Parathyroid adenoma (tissue), 2 donors: ENCODE measurements around the gene GNA12.
"Not testable (repeated sequence)": the region's sequence is repeated elsewhere in the genome, so short reads cannot be mapped to it uniquely, and the experiment has no call there.

Source experiments
- H2AFZ ChIP-seq: fragments of 300-600 bp; sonication (generic); one replicate; pipeline ENCODE4 v1.7.0; 2017; ENCODE audit warnings: antibody characterized with exemption, mild to moderate bottlenecking
- H3K27ac ChIP-seq: fragments of 300-600 bp; sonication (generic); one replicate; pipeline ENCODE4 v1.7.0; 2017
- H3K27me3 ChIP-seq: fragments of 300-600 bp; sonication (generic); one replicate; pipeline ENCODE4 v1.7.0; 2017; ENCODE audit warnings: low read length; ENCODE audit not compliant: control insufficient read depth, insufficient read depth
- H3K36me3 ChIP-seq: fragments of 300-600 bp; sonication (generic); one replicate; pipeline ENCODE4 v1.7.0; 2017; ENCODE audit warnings: low read length; ENCODE audit not compliant: control insufficient read depth, insufficient read depth
- H3K4me1 ChIP-seq: fragments of 300-600 bp; sonication (generic); one replicate; pipeline ENCODE4 v1.7.0; 2017; ENCODE audit warnings: control low read depth
- H3K4me2 ChIP-seq: fragments of 300-600 bp; sonication (generic); one replicate; pipeline ENCODE4 v1.7.0; 2017; ENCODE audit warnings: low read length
- H3K4me3 ChIP-seq: fragments of 300-600 bp; sonication (generic); one replicate; pipeline ENCODE4 v1.7.0; 2017; ENCODE audit warnings: low read depth, low read length
- H3K79me2 ChIP-seq: fragments of 300-600 bp; sonication (generic); one replicate; pipeline ENCODE4 v1.7.0; 2017; ENCODE audit warnings: control low read depth
- H3K9ac ChIP-seq: fragments of 300-600 bp; sonication (generic); one replicate; pipeline ENCODE4 v1.7.0; 2017; ENCODE audit warnings: mild to moderate bottlenecking
- H3K9me3 ChIP-seq: fragments of 300-600 bp; sonication (generic); one replicate; pipeline ENCODE4 v1.7.0; 2017; ENCODE audit warnings: low read length; ENCODE audit not compliant: control insufficient read depth
- CTCF ChIP-seq: fragments of 300-600 bp; sonication (generic); IDR thresholded peaks from one replicate; pipeline ENCODE4 v1.7.0; 2017; ENCODE audit warnings: antibody characterized with exemption, mild to moderate bottlenecking
- donor health status: primary hyperparathyroidism.

GNA12 gene

DNA sequence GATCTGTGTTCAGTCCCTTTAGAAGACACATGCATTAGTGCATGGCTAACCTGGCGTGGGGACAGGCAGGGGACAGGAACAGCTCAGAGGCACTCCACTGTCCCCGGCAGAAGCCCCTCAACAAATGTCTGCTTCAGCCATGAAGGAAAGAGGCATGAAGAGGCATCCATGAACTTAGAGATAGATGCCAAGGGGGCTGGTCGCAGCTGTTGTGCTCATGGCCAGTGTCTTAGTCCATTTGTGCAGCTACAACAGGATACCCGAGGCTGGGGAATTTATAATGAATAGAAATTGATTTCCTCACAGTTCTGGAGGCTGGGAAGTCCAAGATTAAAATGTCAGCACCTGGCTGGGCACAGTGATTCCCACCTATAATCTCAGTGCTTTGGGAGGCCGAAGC is 14.5 kb upstream of the GNA12 start:
- Histone ChIP-seq H3K36me3 (no peaks in the 10 kb centered on the region), H2AFZ (no peak overlapping the region), H3K9me3 (no peaks in the 10 kb centered on the region), H3K9ac (no peak overlapping the region), H3K27ac (no peak overlapping the region), H3K4me1 (no peaks in the 10 kb centered on the region), H3K27me3 (no peaks in the 10 kb centered on the region), H3K4me2 (no peak overlapping the region), H3K79me2 (no peaks in the 10 kb centered on the region), H3K4me3 (no peak overlapping the region)
- no peak for TF ChIP-seq CTCF

DNA sequence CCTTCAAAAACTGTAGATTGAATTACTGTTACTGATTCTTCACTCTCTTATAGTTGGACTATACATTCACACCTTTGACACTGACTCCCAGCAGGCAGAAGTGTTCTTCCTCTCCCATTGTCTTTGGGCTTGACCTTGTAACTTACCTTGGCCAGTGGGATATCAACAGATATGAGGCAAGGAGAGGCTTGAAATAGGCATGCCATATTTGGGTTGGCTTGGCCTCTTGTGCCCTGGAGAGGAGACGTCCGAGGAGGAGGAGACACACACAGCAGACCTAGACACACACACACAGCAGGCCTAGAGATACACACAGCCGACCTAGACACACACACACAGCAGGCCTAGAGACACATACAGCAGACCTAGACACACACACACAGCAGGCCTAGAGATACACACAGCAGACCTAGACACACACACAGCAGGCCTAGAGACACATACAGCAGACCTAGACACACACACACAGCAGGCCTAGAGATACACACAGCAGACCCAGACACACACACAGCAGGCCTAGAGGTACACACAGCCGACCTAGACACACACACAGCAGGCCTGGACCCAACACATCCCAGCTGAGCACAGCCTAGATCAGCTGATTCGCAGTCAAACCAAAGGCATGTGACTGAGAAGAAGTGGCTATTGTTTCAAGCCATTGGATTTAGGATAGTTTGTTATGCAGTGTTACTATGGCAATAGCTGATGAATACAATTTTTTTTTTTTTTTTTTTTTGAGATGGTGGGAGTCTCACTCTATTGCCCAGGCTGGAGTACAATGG is 12.5 kb upstream of the GNA12 start:
- Histone ChIP-seq H3K27ac (no peak overlapping the region), H3K4me1 (no peaks in the 10 kb centered on the region), H2AFZ (no peak overlapping the region), H3K36me3 (no peaks in the 10 kb centered on the region), H3K9ac (no peak overlapping the region), H3K4me3 (no peak overlapping the region), H3K4me2 (no peak overlapping the region), H3K9me3 (no peaks in the 10 kb centered on the region), H3K79me2 (no peaks in the 10 kb centered on the region), H3K27me3 (no peaks in the 10 kb centered on the region)
- no peak for TF ChIP-seq CTCF

GRCh38 chr7:2855386-2855785 is 11.3 kb upstream of the GNA12 start:
- TF ChIP-seq CTCF = no peak
- no peak overlapping the region for H3K4me2 ChIP-seq
- H3K4me1 ChIP-seq = no peaks in the 10 kb centered on the region
- H3K27ac ChIP-seq = no peak overlapping the region
- no peak overlapping the region for H3K9ac ChIP-seq
- H3K27me3 ChIP-seq = no peaks in the 10 kb centered on the region
- H3K36me3 ChIP-seq = no peaks in the 10 kb centered on the region
- no peak overlapping the region for H3K4me3 ChIP-seq
- H3K79me2 ChIP-seq = no peaks in the 10 kb centered on the region
- no peak overlapping the region for H2AFZ ChIP-seq
- H3K9me3 ChIP-seq = no peaks in the 10 kb centered on the region

DNA sequence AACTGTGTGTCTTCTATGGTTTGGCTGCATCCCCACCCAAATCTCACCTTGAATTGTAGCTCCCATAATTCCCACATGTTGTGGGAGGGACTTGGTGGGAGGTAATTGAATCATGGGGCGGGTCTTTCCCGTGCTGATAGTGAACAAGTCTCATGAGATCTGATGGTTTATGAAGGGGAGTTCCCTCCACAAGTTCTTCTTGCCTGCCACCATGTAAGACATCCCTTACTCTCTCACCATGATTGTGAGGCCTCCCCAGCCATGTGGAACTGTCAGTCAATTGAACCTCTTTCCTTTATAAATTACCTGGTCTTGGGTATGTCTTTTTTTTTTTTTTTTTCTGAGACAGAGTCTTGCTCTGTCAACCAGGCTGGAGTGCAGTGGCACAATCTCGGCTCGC is 9.4 kb upstream of the GNA12 start:
- H2AFZ ChIP-seq, H3K27me3 ChIP-seq, H3K79me2 ChIP-seq, H3K4me2 ChIP-seq, H3K27ac ChIP-seq, H3K9me3 ChIP-seq, H3K4me1 ChIP-seq, H3K9ac ChIP-seq, H3K36me3 ChIP-seq, H3K4me3 ChIP-seq: not testable (repeated sequence)

DNA sequence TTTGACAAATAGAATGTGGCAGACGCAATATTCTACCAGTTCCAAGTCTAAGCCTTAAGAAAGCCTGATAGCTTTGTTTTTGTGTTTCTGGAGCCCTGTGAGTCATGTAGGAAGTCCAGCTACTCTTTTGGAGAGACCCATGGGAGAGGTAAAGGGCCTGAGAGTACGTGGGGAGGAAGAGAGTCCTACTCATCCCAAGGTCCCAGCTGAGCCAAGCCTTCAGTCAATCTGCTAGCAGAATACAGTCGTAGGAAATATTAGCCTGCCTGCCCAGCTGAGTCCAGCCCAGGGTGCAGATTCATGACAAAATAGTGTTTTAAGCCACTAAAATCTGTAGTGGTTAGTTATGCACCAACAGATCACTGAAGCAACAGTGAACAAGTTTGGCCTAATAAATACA is 9.0 kb upstream of the GNA12 start:
- H3K9ac ChIP-seq = no peak overlapping the region
- no peak for TF ChIP-seq CTCF
- no peaks in the 10 kb centered on the region for H3K27me3 ChIP-seq
- no peaks in the 10 kb centered on the region for H3K4me1 ChIP-seq
- H3K79me2 ChIP-seq = no peaks in the 10 kb centered on the region
- H3K36me3 ChIP-seq = no peaks in the 10 kb centered on the region
- H3K4me2 ChIP-seq = no peak overlapping the region
- H3K9me3 ChIP-seq = no peaks in the 10 kb centered on the region
- no peak overlapping the region for H2AFZ ChIP-seq
- no peak overlapping the region for H3K4me3 ChIP-seq
- H3K27ac ChIP-seq = no peak overlapping the region
